Keratinocyte (primary cell): Measurements from ENCODE around the gene MAGI1. TPM values are rescaled to one million over a fixed set of nuclear protein-coding genes. Genes with fewer than 3 reads are reported as not detected.

Experiments
- DNase-seq: peaks from one replicate; pipeline ENCODE4 v3.0.0-alpha.2; 2011; ENCODE audit warnings: low read depth, missing footprints, low spot score
- FAIRE-seq: peaks from 2 replicates; lab custom pipeline; 2011; peaks lifted over from hg19 to GRCh38; lab: Jason Lieb, UNC
- H2AFZ ChIP-seq: 2 replicates; pipeline ENCODE4 v1.6.0; 2012; ENCODE audit warnings: low read length, control low read depth, inconsistent platforms; ENCODE audit not compliant: control insufficient read depth
- H3K27ac ChIP-seq: 2 replicates; pipeline ENCODE4 v1.5.1; 2011; ENCODE audit warnings: low read length; ENCODE audit not compliant: control insufficient read depth, insufficient read depth
- H3K27me3 ChIP-seq: 3 replicates; pipeline ENCODE4 v1.6.0; 2011; ENCODE audit warnings: low read length; ENCODE audit not compliant: control insufficient read depth, insufficient read depth; ENCODE audit errors: extremely low read depth
- H3K36me3 ChIP-seq, 2 experiments: 2 replicates in 1 of 2; 3 replicates in 1 of 2; pipeline ENCODE4 v1.5.1; 2011; ENCODE audit warnings: low read length in 2 of 2, mild to moderate bottlenecking in 1 of 2; ENCODE audit not compliant: control insufficient read depth in 2 of 2, insufficient read depth in 2 of 2; ENCODE audit errors: extremely low read depth in 1 of 2
- H3K4me1 ChIP-seq: 3 replicates; pipeline ENCODE4 v1.5.1; 2011; ENCODE audit warnings: low read length; ENCODE audit not compliant: control insufficient read depth, insufficient read depth; ENCODE audit errors: extremely low read depth
- H3K4me2 ChIP-seq: 3 replicates; pipeline ENCODE4 v1.6.0; 2011; ENCODE audit warnings: low read depth, low read length; ENCODE audit not compliant: control insufficient read depth, insufficient read depth; ENCODE audit errors: extremely low read depth
- H3K4me3 ChIP-seq, 3 experiments: fragments of 200-600 bp in 1 of 3; sonication (generic) in 1 of 3; 2 replicates in 2 of 3; 3 replicates in 1 of 3; pipeline ENCODE4 v1.5.1; 2011 to 2016; ENCODE audit warnings: low read length in 3 of 3, mild to moderate bottlenecking in 3 of 3, control low read depth in 2 of 3, inconsistent platforms in 1 of 3, low read depth in 1 of 3, mixed read lengths in 1 of 3, mixed run types in 1 of 3, moderate library complexity in 1 of 3; ENCODE audit not compliant: control insufficient read depth in 2 of 3, insufficient read depth in 2 of 3; ENCODE audit errors: extremely low read depth in 1 of 3
- H3K79me2 ChIP-seq: 2 replicates; pipeline ENCODE4 v1.6.0; 2012; ENCODE audit warnings: low read length; ENCODE audit not compliant: control insufficient read depth, insufficient read depth
- H3K9ac ChIP-seq: 3 replicates; pipeline ENCODE4 v1.6.0; 2011; ENCODE audit warnings: low read length; ENCODE audit not compliant: control insufficient read depth, insufficient read depth; ENCODE audit errors: extremely low read depth
- H3K9me1 ChIP-seq: 3 replicates; pipeline ENCODE4 v1.6.0; 2011; ENCODE audit warnings: low read length; ENCODE audit not compliant: control insufficient read depth, insufficient read depth; ENCODE audit errors: extremely low read depth
- H3K9me3 ChIP-seq: 2 replicates; pipeline ENCODE4 v1.5.1; 2012; ENCODE audit warnings: low read depth, low read length; ENCODE audit not compliant: control insufficient read depth
- H4K20me1 ChIP-seq: 3 replicates; pipeline ENCODE4 v1.6.0; 2011; ENCODE audit warnings: low read length; ENCODE audit not compliant: control insufficient read depth, insufficient read depth; ENCODE audit errors: extremely low read depth
- CTCF ChIP-seq, 3 experiments: IDR thresholded peaks in 1 of 3; conservative IDR thresholded peaks in 1 of 3; optimal IDR thresholded peaks in 1 of 3; 2 replicates in 2 of 3; 3 replicates in 1 of 3; pipeline versions ENCODE3 to v1.5.1; 2011; ENCODE audit warnings: low read length in 3 of 3, mild to moderate bottlenecking in 3 of 3, moderate library complexity in 2 of 3, control low read depth in 1 of 3, inconsistent platforms in 1 of 3; ENCODE audit not compliant: insufficient read depth in 2 of 3; ENCODE audit errors: extremely low read depth in 1 of 3
- EZH2 ChIP-seq: IDR thresholded peaks from one replicate; pipeline ENCODE4 v1.6.1; 2012; ENCODE audit warnings: inconsistent platforms, mild to moderate bottlenecking, low read length, moderate library complexity
- dilution Hi-C: fragments of 300-500 bp; cut with MboI; formaldehyde crosslinking; loops from one replicate; pipeline ENCODE4 v1.7.0; 2020; ENCODE audit warnings: low sequenced_read_pairs; ENCODE audit not compliant: extremely low pct_ligation_motif_present
- polyA plus RNA-seq, 5 experiments: library from polyadenylated mRNA; depleted of rRNA in 3 of 5; stranded (reverse) in 3 of 5; stranded (forward) in 1 of 5; unstranded in 1 of 5; fragments of >200 nt; gene quantifications; 1 replicate in 1 of 5; 2 replicates in 3 of 5; 3 replicates in 1 of 5; pipeline versions ENCODE4 v1.2.1 to v1.2.3, GENCODE V29; 2011 to 2012; ENCODE audit warnings: missing spikeins in 2 of 5, low read depth in 1 of 5, low replicate concordance in 1 of 5

The MAGI1 gene
- polyA plus RNA-seq, 1 donor (not counting 4 experiments of a cell fraction or from before 2014, with no cell fraction given): 10.9 TPM

GRCh38 chr3:65878831-65879230 is 159.9 kb downstream of the MAGI1 start:
- no peak for DNase-seq
- Histone ChIP-seq H3K36me3 (no peaks in the 10 kb centered on the region), H3K4me1 (peaks cover 4% of the 10 kb centered on the region), H3K27me3 (no peaks in the 10 kb centered on the region), H3K4me2 (no peak overlapping the region), H3K27ac (no peak overlapping the region), H3K9me3 (no peaks in the 10 kb centered on the region), H3K9me1 (no peaks in the 10 kb centered on the region), H3K9ac (no peak overlapping the region), H3K79me2 (no peaks in the 10 kb centered on the region), H4K20me1 (no peaks in the 10 kb centered on the region), H3K4me3 (no peak overlapping the region), H2AFZ (no peak overlapping the region)
- dilution Hi-C loops: no loop called here
- no peak for TF ChIP-seq EZH2
- TF ChIP-seq CTCF (optimal IDR thresholded peaks at IDR 0.05 in 1 of 3, IDR thresholded peaks at IDR 0.05 in 1 of 3, conservative IDR thresholded peaks at IDR 0.05 in 1 of 3; ENCODE audit: extremely low read depth in 1 of 3, insufficient read depth in 2 of 3, low read length in 3 of 3): no peak
- FAIRE-seq: no peak

GRCh38 chr3:65877160-65877559 is 161.6 kb downstream of the MAGI1 start:
- no peak overlapping the region for H3K4me3 ChIP-seq
- no peaks in the 10 kb centered on the region for H3K27me3 ChIP-seq
- no peak for TF ChIP-seq EZH2
- TF ChIP-seq CTCF (optimal IDR thresholded peaks at IDR 0.05 in 1 of 3, IDR thresholded peaks at IDR 0.05 in 1 of 3, conservative IDR thresholded peaks at IDR 0.05 in 1 of 3; ENCODE audit: extremely low read depth in 1 of 3, insufficient read depth in 2 of 3, low read length in 3 of 3): no peak
- H3K4me1 ChIP-seq: no peaks in the 10 kb centered on the region
- H4K20me1 ChIP-seq: no peaks in the 10 kb centered on the region
- no peaks in the 10 kb centered on the region for H3K79me2 ChIP-seq
- dilution Hi-C loops: no loop called here
- H3K9ac ChIP-seq: no peak overlapping the region
- FAIRE-seq: no peak
- DNase-seq: no peak
- no peaks in the 10 kb centered on the region for H3K9me1 ChIP-seq
- no peak overlapping the region for H3K27ac ChIP-seq
- H3K36me3 ChIP-seq: no peaks in the 10 kb centered on the region
- no peak overlapping the region for H2AFZ ChIP-seq
- no peak overlapping the region for H3K4me2 ChIP-seq
- no peaks in the 10 kb centered on the region for H3K9me3 ChIP-seq
